ENCODE data around the gene RNF10.
"Not testable (repeated sequence)": the region's sequence is repeated elsewhere in the genome, so short reads cannot be mapped to it uniquely, and the experiment has no call there.

RNF10 gene

GRCh38 chr12:120581998-120582397 is 47.8 kb downstream of the RNF10 start:
- DNase-seq = no peak

DNA sequence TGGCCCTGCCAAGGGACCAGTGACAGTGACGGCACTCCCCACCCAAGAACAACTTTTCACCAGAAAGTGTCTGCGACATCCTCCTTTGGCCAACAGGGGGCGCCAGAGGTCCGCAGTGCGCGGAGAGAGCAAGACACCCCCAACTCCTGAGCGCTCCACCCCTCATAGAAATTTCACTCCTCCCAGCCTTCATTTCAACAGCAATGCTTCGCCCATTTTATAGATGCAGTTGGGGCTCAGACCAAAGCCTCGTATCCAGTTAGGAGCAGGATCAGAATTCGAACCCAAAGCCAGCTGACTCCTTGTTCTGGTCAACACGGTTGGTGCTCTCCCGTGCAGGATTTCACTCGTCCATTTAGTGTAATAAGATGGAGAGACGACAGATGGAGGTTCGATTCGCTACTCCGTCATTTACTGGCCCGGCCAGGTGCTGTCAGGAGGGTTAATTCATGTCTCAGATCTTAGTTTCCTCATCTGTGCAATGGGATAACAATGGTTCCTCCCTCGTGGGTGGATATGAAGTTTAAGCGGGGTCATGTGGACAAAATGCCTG is 49.4 kb downstream of the RNF10 start:
- DNase-seq = peak; percentile 82

GRCh38 chr12:120584343-120585149 is 50.4 kb downstream of the RNF10 start:
- DNase-seq = peak; percentile 52

- no peak for DNase-seq
Measured at GRCh38 chr12:120586206-120586605, 52.0 kb downstream of the RNF10 start.

DNA sequence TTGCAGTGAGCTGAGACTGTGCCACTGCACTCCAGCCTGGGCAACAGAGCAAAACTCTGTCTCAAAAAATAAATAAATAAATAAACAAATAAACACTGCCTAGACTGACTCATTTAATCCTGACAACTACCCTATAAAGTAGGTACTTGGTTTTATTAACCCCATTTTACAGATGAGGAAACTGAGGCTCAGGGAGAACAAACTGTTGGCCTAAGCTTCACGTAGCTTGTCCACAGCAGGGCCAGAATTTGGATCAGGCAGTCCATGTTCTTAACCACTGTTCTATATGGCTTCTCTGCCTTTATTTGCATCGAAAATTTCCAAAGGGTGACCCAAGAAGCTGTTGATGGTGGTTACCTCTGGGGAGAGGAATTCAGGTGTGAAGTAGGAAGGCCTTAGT is 52.7 kb downstream of the RNF10 start:
- DNase-seq = no peak

GRCh38 chr12:120588371-120588770 is 54.2 kb downstream of the RNF10 start:
- no peak for DNase-seq

DNA sequence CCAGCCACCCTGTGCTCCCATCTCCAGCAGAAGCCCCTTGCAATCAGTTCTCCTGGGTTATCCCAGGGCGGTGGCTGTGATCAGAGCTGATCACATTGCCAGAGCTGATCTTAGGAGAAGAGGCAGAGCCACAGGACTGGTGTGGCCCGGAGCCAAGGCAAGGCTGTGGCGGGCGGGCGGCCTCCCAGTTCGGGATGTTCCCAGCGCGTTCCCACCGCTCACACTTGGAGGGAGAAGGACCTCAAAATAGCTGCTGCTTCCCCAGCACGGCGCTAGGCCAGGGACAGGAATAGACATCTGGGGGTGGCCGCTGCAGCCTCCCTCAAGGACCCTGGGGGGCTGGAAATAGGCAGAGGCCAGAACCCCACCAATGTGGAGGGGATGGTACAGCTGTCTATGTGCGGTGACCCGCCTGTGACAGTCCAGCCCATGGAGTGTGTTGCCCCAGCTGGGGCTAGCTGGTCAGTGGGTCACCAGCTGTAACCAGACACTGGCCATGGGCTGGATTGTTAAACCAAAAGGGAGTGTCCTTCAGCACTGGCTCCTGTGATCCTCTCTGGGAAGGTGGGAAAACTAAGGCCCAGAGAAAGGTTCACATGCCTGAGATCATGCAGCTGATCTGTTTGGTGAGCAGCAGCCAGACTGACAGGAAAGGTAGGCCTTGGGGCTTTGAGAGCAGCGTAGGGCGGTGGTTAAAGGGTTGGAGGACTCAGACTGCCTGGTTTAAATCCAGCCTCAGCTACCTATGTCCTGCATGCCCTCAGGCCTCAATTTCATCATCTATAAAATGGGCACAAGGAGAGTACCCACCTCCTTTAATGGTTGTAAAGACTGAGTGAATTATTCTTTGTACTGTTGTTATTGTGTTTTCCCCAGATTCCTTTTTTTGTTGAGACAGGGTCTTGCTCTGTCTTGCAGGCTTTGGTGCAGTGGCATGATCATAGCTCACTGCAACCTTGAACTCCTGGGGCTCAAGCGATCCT is 55.1 kb downstream of the RNF10 start:
- no peak for DNase-seq

DNA sequence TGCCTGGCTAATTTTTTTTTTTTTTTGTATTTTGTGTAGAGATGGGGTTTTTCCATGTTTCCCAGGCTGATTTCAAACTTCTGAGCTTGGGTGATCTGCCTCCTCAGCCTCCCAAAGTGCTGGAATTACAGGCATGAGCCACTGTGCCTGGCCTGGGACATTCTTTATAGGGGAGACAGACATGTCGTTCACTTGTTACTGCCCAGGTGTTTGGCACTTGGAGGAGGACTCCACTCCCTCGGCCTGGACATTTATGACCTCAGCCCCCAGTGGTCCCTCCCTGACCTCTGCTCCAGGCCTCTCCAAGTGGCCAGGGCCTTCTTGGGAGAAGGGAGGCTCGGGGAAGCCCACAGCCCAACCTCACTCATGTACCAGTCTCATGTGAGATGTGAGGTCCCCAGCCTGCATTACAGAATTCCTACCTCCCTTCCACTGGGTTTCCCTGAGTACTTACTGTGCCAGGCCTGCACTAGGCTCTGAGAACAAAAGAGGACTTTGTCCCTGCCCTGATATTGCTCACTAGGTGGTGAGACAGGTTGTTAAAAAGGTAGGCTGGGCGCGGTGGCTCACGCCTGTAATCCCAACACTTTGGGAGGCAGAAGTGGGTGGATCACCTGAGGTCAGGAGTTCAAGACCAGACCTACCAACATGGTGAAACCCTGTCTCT is 56.7 kb downstream of the RNF10 start:
- DNase-seq = no peak

- DNase-seq = no peak
Measured at GRCh38 chr12:120592121-120593049, 58.2 kb downstream of the RNF10 start.

DNA sequence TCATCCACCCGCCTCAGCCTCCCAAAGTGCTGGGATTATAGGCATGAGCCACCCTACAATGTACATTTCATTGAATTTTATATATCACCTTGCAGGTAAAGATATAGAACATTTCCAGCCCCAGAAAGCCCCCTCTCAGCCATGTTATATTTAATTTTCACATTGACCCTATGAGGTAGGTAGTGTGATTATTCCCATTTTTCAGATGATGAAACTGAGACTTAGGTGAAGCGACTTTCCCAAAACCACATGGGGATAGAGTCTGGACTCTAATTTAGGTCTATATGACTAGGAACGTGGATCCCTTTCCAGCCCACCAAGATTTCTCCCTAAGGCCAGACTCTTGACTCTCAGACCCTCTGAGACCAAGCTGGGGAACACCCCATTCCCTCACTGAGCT is 62.7 kb downstream of the RNF10 start:
- DNase-seq = no peak

DNA sequence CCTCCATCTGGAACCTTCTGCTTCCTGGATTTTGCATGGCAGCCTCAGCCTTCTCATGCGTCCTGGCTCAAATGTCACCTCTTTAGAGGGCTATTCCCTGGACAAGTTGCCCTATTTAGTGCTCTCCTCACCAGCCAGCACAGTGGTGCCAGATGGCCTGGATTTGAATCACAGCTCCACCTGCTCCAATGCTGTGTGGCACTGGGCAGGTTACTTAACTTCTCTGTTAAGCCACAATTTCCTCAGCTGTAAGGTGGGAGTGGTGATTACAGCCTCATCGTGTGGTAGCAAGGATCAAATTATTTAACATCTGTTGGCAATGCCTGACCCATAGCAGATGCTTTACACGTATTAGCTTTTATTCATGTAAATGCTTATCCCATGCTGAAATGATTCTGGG is 63.7 kb downstream of the RNF10 start:
- no peak for DNase-seq

- DNase-seq = no peak
Measured at GRCh38 chr12:120598674-120599463, 64.7 kb downstream of the RNF10 start.

GRCh38 chr12:120599672-120600552 is 65.8 kb downstream of the RNF10 start:
- no peak for DNase-seq

DNA sequence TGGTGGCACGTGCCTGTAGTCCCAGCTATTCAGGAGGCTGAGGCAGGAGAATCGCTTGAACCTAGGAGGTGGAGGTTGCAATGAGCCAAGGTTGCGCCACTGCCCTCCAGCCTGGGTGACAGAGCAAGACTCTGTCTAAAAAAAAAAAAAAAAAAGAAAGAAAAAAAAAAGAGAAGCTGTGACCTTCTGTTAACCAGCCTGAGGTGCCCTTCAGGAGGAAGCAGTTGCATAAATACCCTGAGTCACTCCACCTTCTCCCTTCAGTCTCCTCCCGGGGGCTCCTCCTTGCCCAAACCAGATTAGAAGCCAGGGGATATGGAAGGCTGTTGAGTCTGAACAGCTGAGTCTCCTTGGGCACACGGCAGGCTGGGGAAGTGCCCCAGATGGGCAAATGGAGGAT is 68.3 kb downstream of the RNF10 start:
- DNase-seq = not testable (repeated sequence)

DNA sequence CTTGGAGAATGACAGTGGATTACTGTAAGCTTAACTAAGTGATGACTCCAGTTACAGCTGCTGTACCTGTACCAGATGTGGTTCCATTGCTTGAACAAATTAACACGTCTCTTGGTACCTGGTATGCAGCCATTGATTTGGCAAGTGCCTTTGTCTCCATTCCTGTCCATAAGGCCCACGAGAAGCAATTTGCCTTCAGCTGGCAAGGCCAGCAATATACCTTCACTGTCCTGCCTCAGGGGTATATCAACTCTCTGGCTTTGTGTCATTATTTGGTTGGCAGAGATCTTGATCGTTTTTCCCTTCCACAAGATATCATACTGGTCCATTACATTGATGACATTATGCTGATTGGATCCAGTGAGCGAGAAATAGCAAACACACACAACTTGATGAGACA is 76.4 kb downstream of the RNF10 start:
- DNase-seq = no peak

- DNase-seq = not testable (repeated sequence)
Measured at GRCh38 chr12:120611534-120611933, 77.4 kb downstream of the RNF10 start.

DNA sequence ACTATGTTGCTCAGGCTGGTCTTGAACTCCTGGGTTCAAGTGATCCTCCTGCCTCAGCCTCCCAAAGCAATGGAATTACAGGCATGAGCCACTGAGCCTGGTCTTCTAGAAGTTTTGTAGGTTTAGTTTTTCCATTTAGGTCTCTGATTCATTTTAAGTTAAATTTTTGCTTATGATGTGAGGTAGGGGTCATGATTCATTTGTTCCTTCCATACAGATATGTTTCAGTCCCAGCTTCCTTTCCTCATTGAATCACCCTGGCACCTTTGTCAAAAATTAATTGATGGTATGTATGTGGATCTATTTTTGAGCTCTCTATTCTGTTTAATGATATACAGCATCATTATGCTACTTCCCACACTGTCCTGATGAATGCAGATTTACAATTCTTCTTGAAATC is 80.7 kb downstream of the RNF10 start:
- DNase-seq = no peak

DNA sequence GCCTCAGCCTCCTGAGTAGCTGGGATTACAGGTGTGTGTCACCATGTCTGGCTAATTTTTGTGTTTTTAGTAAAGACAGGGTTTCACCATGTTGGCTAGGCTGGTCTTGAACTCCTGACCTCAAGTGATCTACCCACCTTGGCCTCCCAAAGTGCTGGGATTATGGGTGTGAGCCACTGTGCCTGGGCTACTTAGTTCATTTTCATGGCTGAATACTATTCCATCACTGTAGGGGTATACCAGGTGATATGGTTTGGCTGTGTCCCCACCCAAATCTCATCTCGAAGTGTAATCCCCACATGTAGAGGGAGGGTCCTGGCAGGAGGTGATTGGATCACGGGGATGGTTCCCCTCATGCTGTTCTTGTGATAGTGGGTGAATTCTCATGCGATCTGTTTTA is 83.0 kb downstream of the RNF10 start:
- not testable (repeated sequence) for DNase-seq

GRCh38 chr12:120617767-120618166 is 83.6 kb downstream of the RNF10 start:
- DNase-seq = not testable (repeated sequence)

Measured in T-helper 9 cell (primary cell).